Kidney epithelial cell (primary cell): ENCODE results near the gene ATP13A4. TPM values are rescaled to one million over a fixed set of nuclear protein-coding genes. Genes with fewer than 3 reads are reported as not detected.
A peak's percentile ranks its signal among the peaks of the same experiment; 100 is the strongest.

ENCODE experiments used
- DNase-seq: peaks from one replicate; pipeline ENCODE4 v3.0.0-alpha.2; 2010; ENCODE audit warnings: low read depth
- H3K27me3 ChIP-seq: 2 replicates; pipeline ENCODE4 v1.6.0; 2011; ENCODE audit warnings: low read length; ENCODE audit not compliant: control insufficient read depth, insufficient read depth
- H3K36me3 ChIP-seq: 2 replicates; pipeline ENCODE4 v1.5.1; 2011; ENCODE audit warnings: low read length; ENCODE audit not compliant: control insufficient read depth, insufficient read depth
- H3K4me3 ChIP-seq: 2 replicates; pipeline ENCODE4 v1.5.1; 2011; ENCODE audit warnings: low read depth, mild to moderate bottlenecking, control low read depth, low read length
- CTCF ChIP-seq: IDR thresholded peaks from 2 replicates; pipeline ENCODE4 v1.5.1; 2011; ENCODE audit warnings: mild to moderate bottlenecking, moderate library complexity, low read length, control low read depth, inconsistent platforms; ENCODE audit not compliant: insufficient read depth, poor library complexity, severe bottlenecking
- total RNA-seq: library from RNA; depleted of rRNA; stranded (reverse); fragments of >200 nt; gene quantifications from 2 replicates; pipeline ENCODE4 v1.2.3, GENCODE V29; 2015

ATP13A4 gene
- total RNA-seq, 1 donor from 2014 or later = 0.42 TPM

DNA sequence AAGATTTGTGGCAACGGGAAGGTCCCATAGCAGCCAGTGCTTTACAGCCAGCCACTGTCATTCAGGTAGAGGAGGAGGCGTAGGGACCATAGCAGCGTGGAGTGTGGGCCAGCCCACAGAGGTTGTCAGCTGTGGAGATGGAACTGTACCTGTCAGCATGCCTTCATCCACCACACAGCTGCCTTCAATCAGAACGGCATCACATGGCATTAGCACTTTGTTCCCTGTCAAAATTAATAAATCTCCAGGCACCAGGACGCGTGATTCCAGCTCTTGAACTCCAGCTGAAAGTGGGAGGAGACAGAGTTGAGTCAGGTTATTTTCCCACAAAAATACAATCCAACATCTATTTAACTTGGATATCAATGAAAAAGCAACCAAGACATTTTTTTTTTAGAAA lies 84.0 kb downstream of the ATP13A4 start:
- TF ChIP-seq CTCF = no peak
- DNase-seq = no peak
- no peaks in the 10 kb centered on the region for H3K36me3 ChIP-seq
- no peaks in the 10 kb centered on the region for H3K27me3 ChIP-seq
- no peak overlapping the region for H3K4me3 ChIP-seq

- Histone ChIP-seq H3K36me3 (no peaks in the 10 kb centered on the region), H3K4me3 (no peak overlapping the region), H3K27me3 (no peaks in the 10 kb centered on the region)
- no peak for TF ChIP-seq CTCF
- no peak for DNase-seq
Measured at GRCh38 chr3:193465992-193466608, 88.6 kb downstream of the ATP13A4 start.

DNA sequence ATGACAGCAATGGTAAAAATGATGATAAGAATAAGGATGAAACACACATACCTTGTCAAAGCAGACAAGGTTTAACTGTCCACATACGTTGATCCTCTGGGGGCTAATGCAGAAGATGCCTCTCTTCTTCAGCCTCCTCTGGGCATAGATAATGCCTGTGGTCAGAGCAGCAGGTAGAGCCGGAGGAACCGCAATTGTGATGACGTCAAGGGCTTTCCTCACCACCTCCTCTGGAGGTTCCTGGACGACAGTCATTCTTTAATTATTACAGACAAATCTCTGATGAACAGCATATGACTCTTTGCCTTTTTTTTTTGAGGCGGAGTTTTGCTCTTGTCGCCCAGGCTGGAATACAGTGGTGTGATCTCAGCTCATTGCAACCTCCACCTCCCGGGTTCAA lies 89.8 kb downstream of the ATP13A4 start:
- Histone ChIP-seq H3K36me3 (no peaks in the 10 kb centered on the region), H3K27me3 (no peaks in the 10 kb centered on the region), H3K4me3 (no peak overlapping the region)
- no peak for TF ChIP-seq CTCF
- DNase-seq = no peak

DNA sequence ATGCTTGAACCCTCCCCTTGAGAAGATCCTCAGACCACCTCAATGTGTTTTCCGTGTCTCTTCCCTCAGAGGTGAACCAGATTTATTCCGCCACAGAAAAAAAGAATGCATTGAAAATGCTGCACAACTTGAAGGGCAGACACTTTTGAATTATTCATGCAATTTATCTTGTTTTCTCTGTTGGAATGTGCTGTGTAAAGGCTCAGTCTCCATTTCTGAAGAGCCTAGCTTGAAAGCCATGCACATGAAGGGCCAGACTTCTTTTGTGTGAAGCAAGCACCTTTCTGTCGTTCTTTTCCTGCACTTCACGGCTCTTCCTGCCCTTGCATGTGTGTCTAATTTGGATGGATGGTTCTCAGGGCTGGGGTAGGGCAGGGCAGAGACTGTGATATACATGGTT lies 97.2 kb downstream of the ATP13A4 start:
- no peaks in the 10 kb centered on the region for H3K27me3 ChIP-seq
- DNase-seq = no peak
- no peaks in the 10 kb centered on the region for H3K36me3 ChIP-seq
- TF ChIP-seq CTCF = no peak
- H3K4me3 ChIP-seq = no peak overlapping the region

DNA sequence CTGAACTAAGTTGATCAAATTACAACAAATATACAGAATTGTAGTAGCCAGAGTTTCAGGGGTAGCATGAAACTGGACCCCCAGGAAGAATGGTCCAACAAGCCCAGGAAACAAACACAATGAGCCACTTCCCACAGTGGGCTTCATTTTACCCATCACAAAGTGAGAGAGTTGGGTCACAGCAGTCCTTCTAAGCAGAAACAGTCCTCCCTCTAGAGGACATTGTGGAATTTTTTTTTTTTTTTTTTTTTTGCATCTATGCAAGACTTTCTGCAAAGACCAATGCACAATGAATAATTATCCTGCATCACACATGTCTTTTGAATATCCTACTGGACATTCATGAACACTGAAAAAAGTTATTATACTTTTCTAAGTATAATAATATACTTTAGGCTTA lies 102.4 kb downstream of the ATP13A4 start:
- Histone ChIP-seq H3K36me3 (no peaks in the 10 kb centered on the region), H3K27me3 (no peaks in the 10 kb centered on the region), H3K4me3 (no peak overlapping the region)
- DNase-seq = no peak
- peak; percentile 27 for TF ChIP-seq CTCF

DNA sequence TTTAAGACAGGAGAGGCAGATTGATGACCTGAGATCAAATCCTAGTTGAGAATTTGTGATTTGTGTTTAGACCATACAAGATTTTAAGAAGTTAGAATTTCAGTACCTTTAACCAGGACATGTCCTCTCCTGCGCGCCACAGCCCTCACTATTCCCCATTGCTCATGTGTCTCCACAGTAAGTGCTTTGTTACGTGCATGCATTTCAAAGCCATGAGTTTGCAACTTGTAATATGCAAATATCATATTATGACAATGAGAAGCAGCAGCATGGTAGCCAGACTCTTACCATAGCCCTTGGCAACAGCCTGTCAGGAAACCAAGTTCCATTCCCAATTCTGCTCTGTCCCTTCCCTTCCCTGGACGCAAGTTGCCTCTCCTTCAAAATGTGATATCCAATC lies 102.8 kb downstream of the ATP13A4 start:
- H3K4me3 ChIP-seq = no peak overlapping the region
- no peak for TF ChIP-seq CTCF
- no peak for DNase-seq
- H3K27me3 ChIP-seq = no peaks in the 10 kb centered on the region
- no peaks in the 10 kb centered on the region for H3K36me3 ChIP-seq
